Left lung (tissue), 10 donors: ENCODE data around the gene DNAH10. TPM values are rescaled to one million over a fixed set of nuclear protein-coding genes. Genes with fewer than 3 reads are reported as not detected.

Source experiments
- ATAC-seq: fragments of 200-7000 bp; cut with Tn5 transposase; one replicate; pipeline ENCODE4 v1.9.1; 2020; ENCODE audit warnings: moderate library complexity
- DNase-seq, 4 donors: peaks; one replicate each; pipeline ENCODE4 v3.0.0-alpha.2; 2013 to 2020
- H3K27ac ChIP-seq, 2 donors: fragments of 200-600 bp; sonication (generic) in 1 of 2; one replicate each; pipeline versions ENCODE4 v1.5.0 to v1.8.0; 2020 to 2021
- H3K27me3 ChIP-seq, 2 donors: fragments of 200-600 bp; sonication (generic) in 1 of 2; one replicate each; pipeline versions ENCODE4 v1.5.0 to v1.8.0; 2020 to 2021
- H3K36me3 ChIP-seq, 2 donors: fragments of 200-600 bp; sonication (generic) in 1 of 2; one replicate each; pipeline versions ENCODE4 v1.5.0 to v1.8.0; 2020 to 2021
- H3K4me1 ChIP-seq, 2 donors: fragments of 200-600 bp; one replicate each; pipeline ENCODE4 v1.8.0; 2021
- H3K4me3 ChIP-seq, 2 donors: fragments of 200-600 bp; sonication (generic) in 1 of 2; one replicate each; pipeline versions ENCODE4 v1.5.0 to v1.8.0; 2020 to 2021; ENCODE audit warnings: mild to moderate bottlenecking in 1 of 2
- H3K9me3 ChIP-seq, 2 donors: fragments of 200-600 bp; sonication (generic) in 1 of 2; one replicate each; pipeline versions ENCODE4 v1.5.0 to v1.8.0; 2020 to 2021
- CTCF ChIP-seq, 2 donors: fragments of 200-600 bp; sonication (generic) in 1 of 2; IDR thresholded peaks; one replicate each; pipeline versions ENCODE4 v1.5.0 to v1.8.0; 2021; ENCODE audit warnings: antibody characterized with exemption in 2 of 2
- intact Hi-C, 2 donors: fragments of 100-400 bp; cut with DNase I; formaldehyde crosslinking; loops; one replicate each; pipeline versions ENCODE4 v1.11.2 to v1.14.2; 2022
- polyA plus RNA-seq, 6 donors: library from polyadenylated mRNA; unstranded; fragments of 120-200 nt; gene quantifications; one replicate each; pipeline ENCODE4 v1.2.1, GENCODE V29; 2013; ENCODE audit not compliant: insufficient read length in 6 of 6
- total RNA-seq, 2 donors: library from RNA; stranded (reverse); fragmentation: NEBNext Ultra II Directional; extraction: Animal tissue kit (Norgen Biotek cat#: 25700); gene quantifications; one replicate each; pipeline ENCODE4 v1.2.1, GENCODE V29; 2021
- donor health status: DM: no; HTN: yes; CAD: no.
- donor health status: DM: no; HTN: no; CAD: no.

The DNAH10 gene
- total and polyA plus RNA-seq, 8 donors, result 0.79 to 10.4 (median 6.5) TPM

DNA sequence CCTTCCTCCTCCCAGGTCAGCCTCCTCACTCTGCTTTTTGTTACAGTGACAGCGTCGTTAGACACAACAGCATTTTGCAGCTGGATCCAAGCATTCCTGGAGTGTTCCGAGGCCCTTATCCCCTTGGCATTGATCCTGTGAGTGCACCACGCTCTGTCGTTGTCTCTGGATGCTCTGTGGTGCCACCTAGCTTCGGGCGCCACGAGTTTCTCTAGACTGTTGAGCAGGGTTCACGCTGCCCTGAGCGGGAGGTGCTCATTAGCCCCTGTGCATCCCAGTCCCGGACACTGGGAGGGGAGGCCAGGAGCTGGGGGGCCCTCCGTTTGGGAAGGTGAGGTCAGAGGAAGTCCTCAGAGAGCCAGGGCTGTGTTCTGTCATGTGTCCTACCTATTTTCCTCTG is 17.3 kb upstream of the DNAH10 start:
- ATAC-seq (no peak), DNase-seq (no peak)
- TF ChIP-seq CTCF (IDR thresholded peaks at IDR 0.05), result no peak
- Histone ChIP-seq H3K36me3 (peaks cover 0 to 77% of the 10 kb centered on the region in 2 donors), H3K27ac (no peak overlapping the region), H3K9me3 (no peaks in the 10 kb centered on the region), H3K27me3 (no peaks in the 10 kb centered on the region), H3K4me3 (no peak overlapping the region), H3K4me1 (peaks cover 0 to 5% of the 10 kb centered on the region in 2 donors)
- intact Hi-C loops, result no loop called here

DNA sequence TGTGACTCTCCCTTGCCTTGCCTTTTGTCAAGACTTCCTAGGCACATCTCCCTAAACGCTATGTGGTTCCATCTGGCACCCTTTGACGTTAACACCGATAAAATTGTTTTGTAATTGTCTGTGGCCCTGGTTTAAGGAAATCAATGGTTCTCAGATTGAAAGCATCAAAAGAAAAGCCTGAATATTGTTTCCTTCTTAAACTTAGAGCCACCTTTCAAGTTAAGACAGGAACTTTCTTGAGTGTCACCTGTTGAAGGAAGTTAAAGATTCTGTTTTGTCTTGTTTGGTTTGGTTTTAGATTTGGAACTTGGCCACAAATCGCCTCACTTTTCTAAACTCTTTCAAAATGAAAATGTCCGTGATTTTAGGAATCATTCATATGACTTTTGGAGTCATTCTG is 14.8 kb upstream of the DNAH10 start:
- ATAC-seq (no peak), DNase-seq (no peak)
- intact Hi-C loops, result no loop called here
- H3K4me1 ChIP-seq, result peaks cover 0 to 5% of the 10 kb centered on the region in 2 donors
- TF ChIP-seq CTCF (IDR thresholded peaks at IDR 0.05), result no peak
- no peak overlapping the region for H3K27ac ChIP-seq
- no peaks in the 10 kb centered on the region for H3K27me3 ChIP-seq
- no peak overlapping the region for H3K4me3 ChIP-seq
- H3K36me3 ChIP-seq, result peaks cover 0 to 77% of the 10 kb centered on the region in 2 donors
- H3K9me3 ChIP-seq, result no peaks in the 10 kb centered on the region

DNA sequence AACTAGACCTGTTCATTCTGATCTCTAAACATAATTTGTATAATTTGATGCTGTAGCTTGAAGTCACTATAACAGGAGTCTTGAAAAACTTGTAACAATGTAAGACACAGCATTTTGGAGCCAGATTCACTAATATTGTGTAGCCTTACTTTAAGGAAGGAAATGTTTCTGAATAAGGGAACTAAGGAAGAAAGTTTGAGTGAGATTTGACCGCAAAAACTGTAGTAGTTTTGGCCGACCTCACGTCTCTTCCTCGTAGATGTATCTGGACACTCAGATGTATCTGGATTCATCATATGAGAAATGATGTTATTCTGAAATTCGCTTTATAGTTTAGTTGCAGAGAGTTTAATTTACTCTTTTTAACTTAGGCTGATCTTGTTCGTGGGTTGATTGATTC is 13.9 kb upstream of the DNAH10 start:
- Histone ChIP-seq H3K36me3 (peaks cover 0 to 80% of the 10 kb centered on the region in 2 donors), H3K4me1 (peaks cover 0 to 5% of the 10 kb centered on the region in 2 donors), H3K4me3 (no peak overlapping the region), H3K27ac (no peak overlapping the region), H3K27me3 (no peaks in the 10 kb centered on the region), H3K9me3 (no peaks in the 10 kb centered on the region)
- TF ChIP-seq CTCF (IDR thresholded peaks at IDR 0.05), result no peak
- ATAC-seq (no peak), DNase-seq (no peak)
- intact Hi-C loops, result no loop called here

GRCh38 chr12:123748661-123749060 is 13.4 kb upstream of the DNAH10 start:
- Histone ChIP-seq H3K4me1 (peaks cover 0 to 5% of the 10 kb centered on the region in 2 donors), H3K9me3 (no peaks in the 10 kb centered on the region), H3K36me3 (peaks cover 0 to 80% of the 10 kb centered on the region in 2 donors), H3K4me3 (no peak overlapping the region), H3K27me3 (no peaks in the 10 kb centered on the region), H3K27ac (no peak overlapping the region)
- intact Hi-C loops, result no loop called here
- no peak for TF ChIP-seq CTCF (IDR thresholded peaks at IDR 0.05)
- DNase-seq (no peak), ATAC-seq (no peak)

GRCh38 chr12:123749355-123749754 is 12.7 kb upstream of the DNAH10 start:
- no peak for TF ChIP-seq CTCF (IDR thresholded peaks at IDR 0.05)
- intact Hi-C loops, result no loop called here
- Histone ChIP-seq H3K4me3 (no peak overlapping the region), H3K27me3 (no peaks in the 10 kb centered on the region), H3K36me3 (peaks cover 0 to 80% of the 10 kb centered on the region in 2 donors), H3K4me1 (peaks cover 0 to 5% of the 10 kb centered on the region in 2 donors), H3K27ac (no peak overlapping the region), H3K9me3 (no peaks in the 10 kb centered on the region)
- no peak for DNase-seq
- no peak for ATAC-seq
